HepG2 (cell line): ENCODE data around the gene GRIK3. TPM values are rescaled to one million over a fixed set of nuclear protein-coding genes. Genes with fewer than 3 reads are reported as not detected.

ENCODE experiments used
- CREB1 ChIP-seq, 2 experiments: fragments of 450-650 bp in 1 of 2; IDR thresholded peaks; 2 replicates each; pipeline ENCODE4 v1.6.1; 2016 to 2017; ENCODE audit warnings: control low read depth in 1 of 2, mild to moderate bottlenecking in 1 of 2, missing compliant biosample characterization in 1 of 2, missing genetic modification characterization in 1 of 2
- DNMT3B ChIP-seq: conservative IDR thresholded peaks from 2 replicates; pipeline ENCODE4 v1.6.1; 2016; ENCODE audit warnings: missing biosample characterization, control low read depth
- ETV5 ChIP-seq: IDR thresholded peaks from 2 replicates; pipeline ENCODE4 v1.6.1; 2018; ENCODE audit warnings: missing biosample characterization, missing genetic modification reagents, inconsistent platforms, borderline replicate concordance
- GTF3A ChIP-seq: sonication (generic); formaldehyde crosslinking; conservative IDR thresholded peaks from 2 replicates; pipeline ENCODE4 v1.4.0; 2020; ENCODE audit warnings: mild to moderate bottlenecking, missing genetic modification reagents
- HDAC6 ChIP-seq: fragments of 200-600 bp; sonication (generic); IDR thresholded peaks from 2 replicates; pipeline ENCODE4 v1.7.0; 2017; ENCODE audit warnings: mild to moderate bottlenecking, antibody characterized with exemption, low read length, low read depth
- HNRNPUL1 ChIP-seq: fragments of 200-400 bp; formaldehyde crosslinking; IDR thresholded peaks from 2 replicates; pipeline ENCODE4 v1.6.1; 2017; ENCODE audit warnings: low read depth, mild to moderate bottlenecking, low read length, moderate library complexity
- JUN ChIP-seq: sonication (generic); formaldehyde crosslinking; IDR thresholded peaks from 2 replicates; pipeline ENCODE4 v1.4.0; 2020; ENCODE audit warnings: mild to moderate bottlenecking, missing genetic modification reagents
- KMT2A ChIP-seq: sonication (generic); formaldehyde crosslinking; IDR thresholded peaks from 2 replicates; pipeline ENCODE4 v1.4.0; 2020; ENCODE audit warnings: missing genetic modification reagents
- MATR3 ChIP-seq: sonication (generic); formaldehyde crosslinking; IDR thresholded peaks from 2 replicates; pipeline ENCODE4 v1.4.0; 2020; ENCODE audit warnings: missing genetic modification reagents
- MLLT10 ChIP-seq: sonication (generic); formaldehyde crosslinking; IDR thresholded peaks from 2 replicates; pipeline ENCODE4 v1.4.0; 2020; ENCODE audit warnings: missing genetic modification reagents
- NFRKB ChIP-seq: fragments of 450-650 bp; IDR thresholded peaks from 2 replicates; pipeline ENCODE4 v1.6.1; 2017
- ZNF44 ChIP-seq: sonication (generic); formaldehyde crosslinking; IDR thresholded peaks from 2 replicates; pipeline ENCODE4 v1.5.1; 2020; ENCODE audit warnings: mild to moderate bottlenecking, missing genetic modification reagents
- ZNF446 ChIP-seq: sonication (generic); formaldehyde crosslinking; IDR thresholded peaks from 2 replicates; pipeline ENCODE4 v1.5.0; 2020; ENCODE audit warnings: mild to moderate bottlenecking, missing genetic modification reagents
- ZNF720 ChIP-seq: sonication (generic); formaldehyde crosslinking; IDR thresholded peaks from 2 replicates; pipeline ENCODE4 v1.4.0; 2020; ENCODE audit warnings: missing genetic modification reagents
- ZNF775 ChIP-seq: sonication (generic); formaldehyde crosslinking; IDR thresholded peaks from 2 replicates; pipeline ENCODE4 v1.4.0; 2020; ENCODE audit warnings: missing genetic modification reagents, mild to moderate bottlenecking, moderate library complexity, borderline replicate concordance
- ZNF782 ChIP-seq: sonication (generic); formaldehyde crosslinking; IDR thresholded peaks from 2 replicates; pipeline ENCODE4 v1.4.0; 2020; ENCODE audit warnings: missing genetic modification reagents, mild to moderate bottlenecking, borderline replicate concordance
- ZSCAN9 ChIP-seq: IDR thresholded peaks from 2 replicates; pipeline ENCODE4 v1.6.1; 2016; ENCODE audit warnings: borderline replicate concordance
- polyA plus RNA-seq, 8 experiments: library from polyadenylated mRNA; depleted of rRNA in 3 of 8; stranded (reverse) in 7 of 8; unstranded in 1 of 8; fragments of >200 nt; fragmentation: Illumina TruSeq in 4 of 8; extraction: Trizol in 4 of 8; gene quantifications; 2 replicates each; pipeline versions ENCODE4 v1.2.1 to v1.2.3, GENCODE V29; 2011 to 2016; ENCODE audit warnings: low read depth in 4 of 8, missing spikeins in 1 of 8, mixed read lengths in 1 of 8; ENCODE audit not compliant: insufficient read depth in 1 of 8
- total RNA-seq, 5 experiments: library from RNA; depleted of rRNA; stranded (reverse); fragments of >200 nt; fragmentation: Illumina TruSeq; extraction: Trizol; gene quantifications; 2 replicates each; pipeline ENCODE4 v1.2.3, GENCODE V29; 2016; ENCODE audit warnings: low read depth in 1 of 5
- TF ChIP-seq, protein P1 (sequence below): IDR thresholded peaks from 2 replicates; pipeline ENCODE4 v1.6.1; 2016; ENCODE audit warnings: missing compliant biosample characterization, missing genetic modification reagents, borderline replicate concordance
- TF ChIP-seq, protein P2 (sequence below): sonication (generic); formaldehyde crosslinking; IDR thresholded peaks from 2 replicates; pipeline ENCODE4 v1.4.0; 2020; ENCODE audit warnings: missing genetic modification reagents
- TF ChIP-seq, protein P3 (sequence below): sonication (generic); IDR thresholded peaks from 2 replicates; pipeline ENCODE4 v1.6.1; 2016; ENCODE audit warnings: low read depth, borderline replicate concordance
- TF ChIP-seq, protein P4 (sequence below): sonication (generic); formaldehyde crosslinking; IDR thresholded peaks from 2 replicates; pipeline ENCODE4 v1.4.0; 2020; ENCODE audit warnings: missing genetic modification reagents
- TF ChIP-seq, protein P5 (sequence below): sonication (generic); formaldehyde crosslinking; IDR thresholded peaks from 2 replicates; pipeline ENCODE4 v1.5.0; 2020; ENCODE audit warnings: missing genetic modification reagents
- TF ChIP-seq, protein P6 (sequence below): sonication (generic); formaldehyde crosslinking; IDR thresholded peaks from 2 replicates; pipeline ENCODE4 v1.8.0; 2023; ENCODE audit warnings: mild to moderate bottlenecking, missing genetic modification reagents

GRIK3 gene
- total and polyA plus RNA-seq, 2 of the 13 experiments (the other 11 are each of a cell fraction or from before 2014, with no cell fraction given), result not detected

DNA sequence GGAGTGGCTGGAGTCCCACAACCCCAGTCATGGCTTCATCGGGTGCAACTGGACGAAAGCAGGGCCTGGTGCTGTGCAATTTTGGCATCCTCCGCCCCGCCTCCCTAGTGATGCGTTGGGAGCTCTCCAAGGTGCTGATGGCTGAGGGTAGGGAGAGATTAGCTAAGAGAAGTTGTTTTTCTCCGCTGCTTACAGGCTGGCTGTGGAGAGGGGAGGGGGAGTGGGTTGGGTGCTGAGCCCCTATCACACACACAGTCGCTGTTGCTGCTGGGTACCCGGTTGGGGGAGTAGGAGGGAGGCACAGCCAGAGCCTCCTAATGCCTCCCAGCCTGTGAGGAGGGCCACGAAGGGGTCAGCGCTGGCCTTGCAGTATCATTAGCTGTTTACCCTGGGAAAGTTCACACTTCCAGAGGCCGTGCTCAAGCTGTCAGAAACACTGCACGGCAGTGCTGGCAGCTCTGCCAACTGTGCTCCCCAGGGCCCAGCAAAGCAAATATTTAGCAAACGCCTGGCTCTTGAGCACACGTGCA, 110.0 kb downstream of the GRIK3 start (continued):
- TF ChIP-seq, protein P1, sequence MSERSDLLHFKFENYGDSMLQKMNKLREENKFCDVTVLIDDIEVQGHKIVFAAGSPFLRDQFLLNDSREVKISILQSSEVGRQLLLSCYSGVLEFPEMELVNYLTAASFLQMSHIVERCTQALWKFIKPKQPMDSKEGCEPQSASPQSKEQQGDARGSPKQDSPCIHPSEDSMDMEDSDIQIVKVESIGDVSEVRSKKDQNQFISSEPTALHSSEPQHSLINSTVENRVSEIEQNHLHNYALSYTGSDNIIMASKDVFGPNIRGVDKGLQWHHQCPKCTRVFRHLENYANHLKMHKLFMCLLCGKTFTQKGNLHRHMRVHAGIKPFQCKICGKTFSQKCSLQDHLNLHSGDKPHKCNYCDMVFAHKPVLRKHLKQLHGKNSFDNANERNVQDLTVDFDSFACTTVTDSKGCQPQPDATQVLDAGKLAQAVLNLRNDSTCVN (CRISPR knock-in tag), result peak; percentile 55; the same call in 1 of the 2 replicates
- TF ChIP-seq GTF3A (CRISPR knock-in tag), result no peak
- TF ChIP-seq, protein P2, sequence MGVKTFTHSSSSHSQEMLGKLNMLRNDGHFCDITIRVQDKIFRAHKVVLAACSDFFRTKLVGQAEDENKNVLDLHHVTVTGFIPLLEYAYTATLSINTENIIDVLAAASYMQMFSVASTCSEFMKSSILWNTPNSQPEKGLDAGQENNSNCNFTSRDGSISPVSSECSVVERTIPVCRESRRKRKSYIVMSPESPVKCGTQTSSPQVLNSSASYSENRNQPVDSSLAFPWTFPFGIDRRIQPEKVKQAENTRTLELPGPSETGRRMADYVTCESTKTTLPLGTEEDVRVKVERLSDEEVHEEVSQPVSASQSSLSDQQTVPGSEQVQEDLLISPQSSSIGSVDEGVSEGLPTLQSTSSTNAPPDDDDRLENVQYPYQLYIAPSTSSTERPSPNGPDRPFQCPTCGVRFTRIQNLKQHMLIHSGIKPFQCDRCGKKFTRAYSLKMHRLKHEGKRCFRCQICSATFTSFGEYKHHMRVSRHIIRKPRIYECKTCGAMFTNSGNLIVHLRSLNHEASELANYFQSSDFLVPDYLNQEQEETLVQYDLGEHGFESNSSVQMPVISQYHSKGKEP (CRISPR knock-in tag), result 0 out of 2 replicates have a peak, but pooled peaks have one; percentile 68
- TF ChIP-seq, protein P3, sequence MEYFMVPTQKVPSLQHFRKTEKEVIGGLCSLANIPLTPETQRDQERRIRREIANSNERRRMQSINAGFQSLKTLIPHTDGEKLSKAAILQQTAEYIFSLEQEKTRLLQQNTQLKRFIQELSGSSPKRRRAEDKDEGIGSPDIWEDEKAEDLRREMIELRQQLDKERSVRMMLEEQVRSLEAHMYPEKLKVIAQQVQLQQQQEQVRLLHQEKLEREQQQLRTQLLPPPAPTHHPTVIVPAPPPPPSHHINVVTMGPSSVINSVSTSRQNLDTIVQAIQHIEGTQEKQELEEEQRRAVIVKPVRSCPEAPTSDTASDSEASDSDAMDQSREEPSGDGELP, result no peak
- no peak for TF ChIP-seq MATR3 (CRISPR knock-in tag)
- TF ChIP-seq, protein P4, sequence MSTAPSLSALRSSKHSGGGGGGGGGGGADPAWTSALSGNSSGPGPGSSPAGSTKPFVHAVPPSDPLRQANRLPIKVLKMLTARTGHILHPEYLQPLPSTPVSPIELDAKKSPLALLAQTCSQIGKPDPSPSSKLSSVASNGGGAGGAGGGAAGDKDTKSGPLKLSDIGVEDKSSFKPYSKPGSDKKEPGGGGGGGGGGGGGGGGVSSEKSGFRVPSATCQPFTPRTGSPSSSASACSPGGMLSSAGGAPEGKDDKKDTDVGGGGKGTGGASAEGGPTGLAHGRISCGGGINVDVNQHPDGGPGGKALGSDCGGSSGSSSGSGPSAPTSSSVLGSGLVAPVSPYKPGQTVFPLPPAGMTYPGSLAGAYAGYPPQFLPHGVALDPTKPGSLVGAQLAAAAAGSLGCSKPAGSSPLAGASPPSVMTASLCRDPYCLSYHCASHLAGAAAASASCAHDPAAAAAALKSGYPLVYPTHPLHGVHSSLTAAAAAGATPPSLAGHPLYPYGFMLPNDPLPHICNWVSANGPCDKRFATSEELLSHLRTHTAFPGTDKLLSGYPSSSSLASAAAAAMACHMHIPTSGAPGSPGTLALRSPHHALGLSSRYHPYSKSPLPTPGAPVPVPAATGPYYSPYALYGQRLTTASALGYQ (CRISPR knock-in tag), result no peak
- TF ChIP-seq ZNF44 (CRISPR knock-in tag), result no peak
- TF ChIP-seq CREB1 (IDR thresholded peaks at IDR 0.05), result no peak
- TF ChIP-seq CREB1 (CRISPR knock-in tag; IDR thresholded peaks at IDR 0.05), result no peak
- TF ChIP-seq, protein P5, sequence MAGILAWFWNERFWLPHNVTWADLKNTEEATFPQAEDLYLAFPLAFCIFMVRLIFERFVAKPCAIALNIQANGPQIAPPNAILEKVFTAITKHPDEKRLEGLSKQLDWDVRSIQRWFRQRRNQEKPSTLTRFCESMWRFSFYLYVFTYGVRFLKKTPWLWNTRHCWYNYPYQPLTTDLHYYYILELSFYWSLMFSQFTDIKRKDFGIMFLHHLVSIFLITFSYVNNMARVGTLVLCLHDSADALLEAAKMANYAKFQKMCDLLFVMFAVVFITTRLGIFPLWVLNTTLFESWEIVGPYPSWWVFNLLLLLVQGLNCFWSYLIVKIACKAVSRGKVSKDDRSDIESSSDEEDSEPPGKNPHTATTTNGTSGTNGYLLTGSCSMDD (CRISPR knock-in tag), result no peak
- no peak for TF ChIP-seq ZNF720 (CRISPR knock-in tag)
- TF ChIP-seq ZNF446, result no peak
- TF ChIP-seq NFRKB, result no peak
- TF ChIP-seq ZNF782, result no peak
- no peak for TF ChIP-seq KMT2A (CRISPR knock-in tag)
- TF ChIP-seq HNRNPUL1, result no peak
- no peak for TF ChIP-seq DNMT3B (CRISPR knock-in tag)
- TF ChIP-seq ZNF775 (CRISPR knock-in tag), result no peak
- TF ChIP-seq MLLT10 (CRISPR knock-in tag), result no peak
- peak; percentile 57; the same call in 1 of the 2 replicates for TF ChIP-seq ZSCAN9 (CRISPR knock-in tag)
- TF ChIP-seq JUN (CRISPR knock-in tag), result no peak
- no peak for TF ChIP-seq HDAC6
- no peak for TF ChIP-seq ETV5
- TF ChIP-seq, protein P6, sequence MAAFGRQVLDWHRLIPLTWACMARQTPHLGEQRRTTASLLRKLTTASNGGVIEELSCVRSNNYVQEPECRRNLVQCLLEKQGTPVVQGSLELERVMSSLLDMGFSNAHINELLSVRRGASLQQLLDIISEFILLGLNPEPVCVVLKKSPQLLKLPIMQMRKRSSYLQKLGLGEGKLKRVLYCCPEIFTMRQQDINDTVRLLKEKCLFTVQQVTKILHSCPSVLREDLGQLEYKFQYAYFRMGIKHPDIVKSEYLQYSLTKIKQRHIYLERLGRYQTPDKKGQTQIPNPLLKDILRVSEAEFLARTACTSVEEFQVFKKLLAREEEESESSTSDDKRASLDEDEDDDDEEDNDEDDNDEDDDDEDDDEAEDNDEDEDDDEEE (CRISPR knock-in tag), result no peak
